Thoracic aorta (tissue), 2 donors: ENCODE data around the gene DACH1. TPM values are rescaled to one million over a fixed set of nuclear protein-coding genes. Genes with fewer than 3 reads are reported as not detected.

ENCODE experiments used
- ATAC-seq: fragments of 150-250 bp; one replicate; pipeline ENCODE4 v1.8.0; 2017; ENCODE audit warnings: low read depth; ENCODE audit not compliant: insufficient number of reproducible peaks, low FRiP score
- DNase-seq: peaks from one replicate; pipeline ENCODE4 v3.0.0-alpha.2; 2020; ENCODE audit warnings: low spot score
- H3K27ac ChIP-seq, 2 donors: fragments of 200-600 bp; sonication (generic); 1 replicate in 1 of 2; 2 replicates in 1 of 2; pipeline ENCODE4 v1.5.1; 2016; ENCODE audit warnings: mild to moderate bottlenecking in 2 of 2, moderate library complexity in 2 of 2
- H3K27me3 ChIP-seq: fragments of 200-600 bp; sonication (generic); replicated peaks from 2 replicates; pipeline ENCODE4 v1.6.0; 2016; ENCODE audit warnings: mild to moderate bottlenecking; ENCODE audit not compliant: insufficient read depth
- H3K36me3 ChIP-seq: fragments of 200-600 bp; sonication (generic); one replicate; pipeline ENCODE4 v1.5.1; 2016
- H3K4me1 ChIP-seq, 2 donors: fragments of 200-600 bp; sonication (generic); 1 replicate in 1 of 2; 2 replicates in 1 of 2; pipeline versions ENCODE4 v1.5.1 to v1.6.0; 2016; ENCODE audit warnings: low read depth in 2 of 2, mild to moderate bottlenecking in 1 of 2; ENCODE audit not compliant: control insufficient read depth in 1 of 2
- H3K4me3 ChIP-seq: fragments of 200-600 bp; sonication (generic); 2 replicates; pipeline ENCODE4 v1.5.1; 2016; ENCODE audit warnings: mild to moderate bottlenecking
- H3K9me3 ChIP-seq: fragments of 200-600 bp; sonication (generic); 2 replicates; pipeline ENCODE4 v1.5.1; 2016
- CTCF ChIP-seq: fragments of 200-600 bp; sonication (generic); IDR thresholded peaks from one replicate; pipeline ENCODE4 v1.5.1; 2019; ENCODE audit warnings: antibody characterized with exemption
- total RNA-seq, 2 donors: library from RNA; depleted of rRNA; stranded (reverse); fragments of >200 nt; gene quantifications; one replicate each; pipeline versions ENCODE4 v1.1.0 to v1.2.3, GENCODE V29; 2016

Gene DACH1
- total RNA-seq, 2 donors from 2014 or later: 0.14 to 1.3 TPM

GRCh38 chr13:71492346-71492871, 374.6 kb downstream of the DACH1 start:
- Histone ChIP-seq H3K27me3 (no peaks in the 10 kb centered on the region), H3K9me3 (no peaks in the 10 kb centered on the region), H3K4me1 (no peaks in the 10 kb centered on the region), H3K27ac (no peak overlapping the region), H3K4me3 (no peak overlapping the region), H3K36me3 (no peaks in the 10 kb centered on the region)
- DNase-seq: no peak
- TF ChIP-seq CTCF: no peak
- no peak for ATAC-seq

- Histone ChIP-seq H3K9me3 (no peaks in the 10 kb centered on the region), H3K4me1 (no peaks in the 10 kb centered on the region), H3K4me3 (no peak overlapping the region), H3K27ac (no peak overlapping the region), H3K27me3 (no peaks in the 10 kb centered on the region), H3K36me3 (no peaks in the 10 kb centered on the region)
- ATAC-seq: no peak
- no peak for TF ChIP-seq CTCF
- no peak for DNase-seq
These were observed 376.0 kb downstream of the DACH1 start for GRCh38 chr13:71491010-71491409.

DNA sequence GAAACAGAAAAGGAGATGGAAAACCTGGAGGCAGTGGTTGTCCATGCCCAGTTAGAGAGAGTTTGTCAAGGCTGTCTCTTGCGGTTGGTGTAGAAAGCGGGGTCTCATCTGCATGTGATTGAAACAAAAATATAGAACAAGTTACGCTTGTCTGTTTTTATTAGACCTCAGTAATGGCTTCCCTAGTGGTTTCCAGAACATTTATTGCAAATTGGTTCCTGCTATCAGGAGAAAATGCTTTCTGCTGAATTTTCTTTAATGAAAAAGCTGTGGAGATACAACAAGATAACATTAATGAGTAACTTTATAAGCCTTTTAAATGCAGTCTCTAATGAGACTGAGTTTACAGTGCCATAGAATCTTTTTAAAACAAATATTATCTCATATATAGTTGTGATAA, 378.0 kb downstream of the DACH1 start:
- H3K4me1 ChIP-seq: no peaks in the 10 kb centered on the region
- ATAC-seq: no peak

DNA sequence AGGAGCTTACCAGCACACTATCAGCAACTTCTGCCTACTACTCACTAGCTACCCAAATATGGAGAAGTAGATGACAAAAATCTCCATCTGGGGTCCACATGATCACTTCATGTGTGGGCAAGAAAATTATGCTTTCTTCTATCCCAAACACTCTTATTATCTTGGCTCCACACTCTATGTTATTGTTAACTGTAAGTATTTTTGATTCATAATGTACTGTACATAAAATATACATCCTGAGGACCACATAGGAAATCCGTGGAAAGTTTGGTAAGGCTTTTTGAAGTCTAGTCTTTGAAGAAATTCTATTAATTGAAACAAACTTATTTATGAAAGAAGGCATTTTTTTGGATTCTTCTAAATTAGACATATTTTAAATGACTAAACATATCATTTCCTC, 378.8 kb downstream of the DACH1 start:
- no peak for DNase-seq
- TF ChIP-seq CTCF: no peak
- H3K27me3 ChIP-seq: no peaks in the 10 kb centered on the region
- no peaks in the 10 kb centered on the region for H3K4me1 ChIP-seq
- no peak for ATAC-seq
- no peaks in the 10 kb centered on the region for H3K9me3 ChIP-seq
- H3K36me3 ChIP-seq: no peaks in the 10 kb centered on the region
- H3K27ac ChIP-seq: no peak overlapping the region
- H3K4me3 ChIP-seq: no peak overlapping the region

More for the DNA sequence above, 378.0 kb downstream of the DACH1 start:
- DNase-seq: no peak
- no peaks in the 10 kb centered on the region for H3K27me3 ChIP-seq
- H3K9me3 ChIP-seq: no peaks in the 10 kb centered on the region
- no peak for TF ChIP-seq CTCF
- no peak overlapping the region for H3K27ac ChIP-seq
- no peaks in the 10 kb centered on the region for H3K36me3 ChIP-seq
- no peak overlapping the region for H3K4me3 ChIP-seq

GRCh38 chr13:71485913-71486312, 381.1 kb downstream of the DACH1 start:
- no peaks in the 10 kb centered on the region for H3K36me3 ChIP-seq
- ATAC-seq: no peak
- DNase-seq: no peak
- no peaks in the 10 kb centered on the region for H3K27me3 ChIP-seq
- H3K9me3 ChIP-seq: no peaks in the 10 kb centered on the region
- no peak for TF ChIP-seq CTCF
- H3K4me1 ChIP-seq: no peaks in the 10 kb centered on the region
- H3K27ac ChIP-seq: no peak overlapping the region
- H3K4me3 ChIP-seq: no peak overlapping the region
